Astrocyte (in vitro differentiated cells and primary cell): ENCODE data around the gene PRKAG3.

ENCODE experiments used
- CTCF ChIP-seq: IDR thresholded peaks from 2 replicates; pipeline ENCODE4 v1.5.1; 2011; ENCODE audit warnings: low read depth, mild to moderate bottlenecking, inconsistent platforms, low read length, moderate library complexity; ENCODE audit not compliant: insufficient read depth
- EZH2 ChIP-seq: IDR thresholded peaks from 2 replicates; pipeline ENCODE4 v1.6.1; 2012; ENCODE audit warnings: mild to moderate bottlenecking, low read length, inconsistent platforms; ENCODE audit not compliant: insufficient read depth

- TF ChIP-seq CTCF: no peak
- no peak for TF ChIP-seq EZH2
Measured at GRCh38 chr2:218822622-218823021, 9.0 kb downstream of the PRKAG3 start.
